Activated naive CD4-positive, alpha-beta T cell treated with anti-CD3 and anti-CD28 coated beads for 36 hours (primary cell): ENCODE data around the gene ANO7. TPM values are rescaled to one million over a fixed set of nuclear protein-coding genes. Genes with fewer than 3 reads are reported as not detected.

Source experiments
- CTCF ChIA-PET: fragments of 350-600 bp; sonication (Branson Sonifier 250); formaldehyde crosslinking; loops from one replicate; lab custom pipeline; 2021; ENCODE audit warnings: antibody characterized with exemption; lab: Charles Lee
- DNase-seq: peaks from one replicate; pipeline ENCODE4 v3.0.0-alpha.2; 2020
- H3K27ac Mint-ChIP-seq: one replicate; pipeline ENCODE4 v1.8.0; 2021; ENCODE audit warnings: mild to moderate bottlenecking, mixed read lengths
- H3K27me3 Mint-ChIP-seq: one replicate; pipeline ENCODE4 v1.8.0; 2021; ENCODE audit warnings: low read depth, mixed read lengths
- H3K36me3 Mint-ChIP-seq: one replicate; pipeline ENCODE4 v1.8.0; 2021; ENCODE audit warnings: low read depth, mixed read lengths
- H3K4me1 Mint-ChIP-seq: one replicate; pipeline ENCODE4 v1.8.0; 2021; ENCODE audit warnings: low read depth, mixed read lengths
- H3K4me3 Mint-ChIP-seq: one replicate; pipeline ENCODE4 v1.8.0; 2021; ENCODE audit warnings: mild to moderate bottlenecking, moderate library complexity, mixed read lengths
- H3K9me3 Mint-ChIP-seq: one replicate; pipeline ENCODE4 v1.8.0; 2021; ENCODE audit warnings: mixed read lengths
- intact Hi-C: fragments of 100-400 bp; cut with micrococcal nuclease; formaldehyde crosslinking; loops from one replicate; pipeline ENCODE4 v1.15.1; 2023
- total RNA-seq, 2 experiments: library from RNA; stranded (reverse); gene quantifications; one replicate each; pipeline ENCODE4 v1.2.3, GENCODE V29; 2021

The ANO7 gene
- total RNA-seq, 2 experiments from 2014 or later = 0.57 TPM

DNA sequence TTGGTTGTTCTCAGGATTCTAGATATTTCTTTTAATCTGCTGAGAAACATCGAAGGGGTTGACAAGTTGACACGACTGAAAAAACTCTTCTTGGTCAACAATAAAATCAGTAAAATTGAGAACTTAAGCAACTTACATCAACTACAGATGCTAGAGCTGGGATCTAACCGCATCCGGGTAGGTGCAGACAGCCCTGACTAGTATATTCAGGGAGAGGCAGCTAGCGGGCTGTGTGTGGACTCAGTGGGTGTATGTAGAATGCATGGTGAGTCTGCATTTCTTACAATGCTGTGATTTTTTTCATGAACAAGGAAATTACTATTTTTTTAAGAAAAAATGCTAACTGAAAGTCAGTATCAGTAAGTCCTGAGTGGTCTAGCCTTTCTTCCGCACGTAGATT, 28.2 kb upstream of the ANO7 start:
- Mint-ChIP-seq H3K36me3 (peaks cover 20% of the 10 kb centered on the region), H3K4me3 (no peak overlapping the region), H3K4me1 (no peaks in the 10 kb centered on the region), H3K27ac (no peak overlapping the region), H3K9me3 (no peaks in the 10 kb centered on the region), H3K27me3 (no peaks in the 10 kb centered on the region)
- CTCF ChIA-PET = no interaction called here
- intact Hi-C loops = no loop called here
- no peak for DNase-seq

DNA sequence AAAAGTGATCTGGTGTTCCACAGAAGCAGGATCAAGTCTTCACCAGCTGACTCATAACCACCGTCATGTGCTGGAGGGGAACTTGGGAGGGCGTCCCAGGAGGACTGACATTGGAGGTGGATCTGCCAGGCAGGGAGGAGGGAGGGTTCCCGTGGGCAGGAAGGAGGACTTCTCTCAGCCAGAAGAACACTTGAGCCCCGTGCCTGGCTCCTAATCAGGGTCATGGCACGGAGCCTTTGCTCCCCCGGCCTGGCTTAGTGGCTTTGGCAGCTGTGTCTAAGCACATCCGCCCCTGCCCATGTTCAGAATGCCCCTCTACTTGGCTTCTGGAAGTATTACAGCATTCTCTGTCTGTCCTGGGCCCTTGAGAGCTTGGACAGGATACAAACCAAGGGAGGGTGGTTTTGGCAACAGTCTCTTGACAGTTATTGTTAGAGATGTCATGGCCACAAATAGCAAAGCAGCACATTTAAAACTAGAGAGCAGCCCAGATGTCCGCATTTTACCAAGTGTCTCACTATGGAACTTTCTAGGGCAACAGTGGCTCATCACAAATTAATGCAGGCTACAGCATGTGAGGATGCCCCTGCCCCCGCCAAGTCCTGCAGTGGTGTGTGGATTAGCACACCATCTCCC, 26.7 kb upstream of the ANO7 start:
- no peak overlapping the region for H3K27ac Mint-ChIP-seq
- intact Hi-C loops = no loop called here
- H3K9me3 Mint-ChIP-seq = no peaks in the 10 kb centered on the region
- H3K36me3 Mint-ChIP-seq = peaks cover 26% of the 10 kb centered on the region
- H3K4me1 Mint-ChIP-seq = no peaks in the 10 kb centered on the region
- no peak overlapping the region for H3K4me3 Mint-ChIP-seq
- CTCF ChIA-PET = no interaction called here
- H3K27me3 Mint-ChIP-seq = no peaks in the 10 kb centered on the region
- no peak for DNase-seq

DNA sequence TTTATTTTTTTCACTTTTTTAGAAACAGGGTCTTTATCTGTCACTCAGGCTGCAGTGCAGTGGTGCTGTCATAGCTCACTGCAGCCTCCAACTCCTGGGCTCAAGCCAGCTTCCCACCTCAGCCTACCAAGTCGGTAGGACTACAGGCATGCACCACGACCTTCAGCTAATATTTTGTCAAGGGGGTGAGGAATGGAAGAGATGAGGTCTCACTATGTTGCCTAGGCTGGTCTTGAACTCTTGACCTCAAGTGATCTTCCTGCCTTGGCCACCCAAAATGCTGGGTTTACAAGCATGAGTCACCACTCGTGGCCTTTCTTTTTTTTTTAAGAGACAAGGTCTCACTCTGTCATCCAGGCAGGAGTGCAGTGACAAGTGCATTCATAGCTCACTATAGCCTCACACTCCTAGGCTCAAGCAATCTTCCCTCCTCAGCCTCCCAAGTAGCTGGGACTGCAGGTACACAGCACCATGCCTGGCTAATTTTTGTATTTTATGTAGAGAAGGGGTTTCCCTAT, 24.8 kb upstream of the ANO7 start:
- no peak overlapping the region for H3K4me3 Mint-ChIP-seq
- H3K4me1 Mint-ChIP-seq = no peaks in the 10 kb centered on the region
- H3K27me3 Mint-ChIP-seq = no peaks in the 10 kb centered on the region
- H3K36me3 Mint-ChIP-seq = peaks cover 30% of the 10 kb centered on the region
- no peak for DNase-seq
- CTCF ChIA-PET = interaction anchor here (0.7 kb wide), 1 partner anchor 8 kb away, joined by 3 read pairs; no protein-coding TSS in a partner anchor
- intact Hi-C loops = no loop called here
- H3K9me3 Mint-ChIP-seq = no peaks in the 10 kb centered on the region
- H3K27ac Mint-ChIP-seq = no peak overlapping the region

GRCh38 chr2:241168366-241168765, 20.1 kb upstream of the ANO7 start:
- H3K4me3 Mint-ChIP-seq = no peak overlapping the region
- intact Hi-C loops = no loop called here
- no peaks in the 10 kb centered on the region for H3K4me1 Mint-ChIP-seq
- no peak for DNase-seq
- H3K9me3 Mint-ChIP-seq = peaks cover 15% of the 10 kb centered on the region
- CTCF ChIA-PET = no interaction called here
- no peaks in the 10 kb centered on the region for H3K27me3 Mint-ChIP-seq
- H3K27ac Mint-ChIP-seq = no peak overlapping the region
- peaks cover 55% of the 10 kb centered on the region for H3K36me3 Mint-ChIP-seq

DNA sequence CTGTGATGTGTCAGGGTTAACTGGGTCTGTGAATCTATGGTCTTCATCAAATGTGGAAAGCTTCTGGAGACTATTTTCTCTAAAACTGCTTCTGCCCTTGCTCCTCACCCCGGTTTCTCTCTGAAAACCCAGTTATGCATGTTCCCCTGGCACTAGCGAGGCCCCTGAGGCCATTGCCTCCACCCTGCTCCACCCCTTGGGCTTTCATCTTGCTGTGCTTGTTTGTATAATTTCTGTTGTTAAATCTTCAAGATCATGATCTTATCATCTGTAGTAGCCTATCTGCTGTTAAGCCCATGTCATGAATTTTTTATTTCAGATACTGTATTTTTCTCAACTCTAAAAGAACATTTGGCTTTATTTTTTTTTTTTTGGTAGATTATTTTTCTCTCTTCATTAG, 14.9 kb upstream of the ANO7 start:
- H3K36me3 Mint-ChIP-seq = peaks cover 47% of the 10 kb centered on the region
- H3K27me3 Mint-ChIP-seq = no peaks in the 10 kb centered on the region
- intact Hi-C loops = no loop called here
- no peaks in the 10 kb centered on the region for H3K4me1 Mint-ChIP-seq
- H3K9me3 Mint-ChIP-seq = peaks cover 15% of the 10 kb centered on the region
- no peak for DNase-seq
- H3K27ac Mint-ChIP-seq = no peak overlapping the region
- H3K4me3 Mint-ChIP-seq = no peak overlapping the region
- CTCF ChIA-PET = interaction anchor here (0.6 kb wide), 1 partner anchor 95 kb away, joined by 3 read pairs; no protein-coding TSS in a partner anchor

- Mint-ChIP-seq H3K4me1 (peaks cover 8% of the 10 kb centered on the region), H3K4me3 (no peak overlapping the region), H3K27ac (no peak overlapping the region), H3K36me3 (peaks cover 21% of the 10 kb centered on the region), H3K9me3 (no peaks in the 10 kb centered on the region), H3K27me3 (no peaks in the 10 kb centered on the region)
- CTCF ChIA-PET = interaction anchor here (0.6 kb wide), 1 partner anchor 242 kb away, joined by 4 read pairs; no protein-coding TSS in a partner anchor
- intact Hi-C loops = no loop called here
- no peak for DNase-seq
Measured at GRCh38 chr2:241177526-241178334, 10.7 kb upstream of the ANO7 start.

GRCh38 chr2:241178961-241179360, 9.5 kb upstream of the ANO7 start:
- Mint-ChIP-seq H3K27me3 (no peaks in the 10 kb centered on the region), H3K4me3 (no peak overlapping the region), H3K4me1 (peaks cover 8% of the 10 kb centered on the region), H3K27ac (no peak overlapping the region), H3K36me3 (peaks cover 20% of the 10 kb centered on the region), H3K9me3 (no peaks in the 10 kb centered on the region)
- intact Hi-C loops = no loop called here
- CTCF ChIA-PET = interaction anchor here (0.6 to 0.7 kb wide), 2 partner anchors 526 to 849 kb away, joined by 3 read pairs; no protein-coding TSS in a partner anchor
- no peak for DNase-seq

GRCh38 chr2:241179899-241180298, 8.6 kb upstream of the ANO7 start:
- peaks cover 8% of the 10 kb centered on the region for H3K4me1 Mint-ChIP-seq

GRCh38 chr2:241180495-241180894, 8.0 kb upstream of the ANO7 start:
- Mint-ChIP-seq H3K4me1 (peaks cover 8% of the 10 kb centered on the region), H3K9me3 (no peaks in the 10 kb centered on the region), H3K4me3 (no peak overlapping the region), H3K27ac (no peak overlapping the region), H3K36me3 (peaks cover 15% of the 10 kb centered on the region), H3K27me3 (no peaks in the 10 kb centered on the region)
- CTCF ChIA-PET = no interaction called here
- no peak for DNase-seq
- intact Hi-C loops = no loop called here

More at GRCh38 chr2:241179899-241180298, 8.6 kb upstream of the ANO7 start:
- Mint-ChIP-seq H3K9me3 (no peaks in the 10 kb centered on the region), H3K27ac (no peak overlapping the region), H3K27me3 (no peaks in the 10 kb centered on the region), H3K4me3 (no peak overlapping the region), H3K36me3 (peaks cover 19% of the 10 kb centered on the region)
- peak; percentile 35 for DNase-seq
- CTCF ChIA-PET = no interaction called here
- intact Hi-C loops = no loop called here

DNA sequence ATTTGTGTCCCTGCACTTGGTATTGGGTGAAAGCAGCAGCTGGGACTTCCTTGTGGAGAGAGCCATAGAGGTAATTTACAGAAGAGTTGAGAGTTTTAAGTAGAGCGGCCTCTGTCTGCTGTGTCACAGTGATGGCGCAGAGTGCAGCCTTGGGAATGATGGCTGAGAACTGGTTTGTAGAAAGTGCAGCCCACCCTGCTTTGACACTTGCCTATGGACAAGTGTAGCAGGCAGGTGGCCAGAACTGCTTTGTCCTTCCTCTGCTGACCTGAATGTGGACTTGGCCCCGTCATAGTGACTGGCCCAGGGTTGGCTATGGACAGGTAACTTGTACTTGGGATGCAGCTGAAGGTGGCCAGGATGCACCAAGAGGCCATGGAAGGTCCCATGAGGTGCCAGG, 6.4 kb upstream of the ANO7 start:
- CTCF ChIA-PET = no interaction called here
- intact Hi-C loops = no loop called here
- no peak for DNase-seq
- no peaks in the 10 kb centered on the region for H3K27me3 Mint-ChIP-seq
- peaks cover 15% of the 10 kb centered on the region for H3K36me3 Mint-ChIP-seq
- H3K27ac Mint-ChIP-seq = no peak overlapping the region
- H3K4me1 Mint-ChIP-seq = peaks cover 8% of the 10 kb centered on the region
- no peak overlapping the region for H3K4me3 Mint-ChIP-seq
- no peaks in the 10 kb centered on the region for H3K9me3 Mint-ChIP-seq

DNA sequence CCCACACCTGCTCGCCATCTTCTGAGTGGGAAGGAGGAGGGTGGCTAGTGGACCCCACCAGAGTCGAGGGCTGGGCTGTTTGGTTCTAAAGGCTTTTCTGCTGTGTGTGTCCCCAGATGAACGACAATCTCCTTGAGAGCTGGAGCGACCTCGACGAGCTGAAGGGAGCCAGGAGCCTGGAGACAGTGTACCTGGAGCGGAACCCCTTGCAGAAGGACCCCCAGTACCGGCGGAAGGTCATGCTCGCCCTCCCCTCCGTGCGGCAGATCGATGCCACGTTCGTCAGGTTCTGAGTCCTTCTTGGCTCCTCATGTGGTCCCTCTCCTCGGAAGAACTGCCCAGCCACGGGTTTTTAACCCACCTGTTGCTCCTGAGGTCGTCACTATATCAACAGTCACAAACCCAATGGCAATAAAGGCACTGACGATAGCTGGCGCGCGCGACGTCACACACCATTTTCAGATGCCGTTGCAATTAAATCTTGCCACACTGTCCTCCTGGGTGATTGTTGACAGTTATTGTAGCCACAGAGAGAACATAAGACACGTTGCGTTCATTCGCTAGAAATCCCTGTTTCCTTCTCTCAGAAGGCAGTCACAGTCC, 5.8 kb upstream of the ANO7 start:
- no peak overlapping the region for H3K4me3 Mint-ChIP-seq
- DNase-seq = no peak
- peaks cover 8% of the 10 kb centered on the region for H3K4me1 Mint-ChIP-seq
- intact Hi-C loops = no loop called here
- H3K27me3 Mint-ChIP-seq = no peaks in the 10 kb centered on the region
- no peaks in the 10 kb centered on the region for H3K9me3 Mint-ChIP-seq
- H3K27ac Mint-ChIP-seq = no peak overlapping the region
- peaks cover 15% of the 10 kb centered on the region for H3K36me3 Mint-ChIP-seq
- CTCF ChIA-PET = no interaction called here

DNA sequence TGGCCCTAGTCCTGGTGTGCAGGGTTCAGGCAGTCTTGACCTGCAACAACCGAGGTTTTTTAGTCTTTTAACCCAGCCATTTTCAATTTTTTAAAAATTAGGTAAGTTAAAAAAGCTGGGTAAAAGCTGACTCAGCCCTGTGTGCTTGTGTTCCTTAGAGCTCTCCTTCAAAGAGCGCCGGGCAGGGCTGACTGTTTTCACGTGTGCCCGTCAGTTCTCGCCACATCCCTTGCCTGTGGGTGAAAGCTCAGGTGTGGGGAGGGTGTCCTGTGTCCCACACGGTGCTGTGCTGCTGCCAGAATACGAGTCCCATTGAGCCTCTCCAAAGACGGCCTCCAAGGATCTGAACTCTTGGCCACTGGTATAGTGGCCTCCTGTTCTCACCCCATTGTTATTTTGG, 5.3 kb upstream of the ANO7 start:
- intact Hi-C loops = no loop called here
- H3K4me1 Mint-ChIP-seq = peaks cover 8% of the 10 kb centered on the region
- no peaks in the 10 kb centered on the region for H3K27me3 Mint-ChIP-seq
- peaks cover 15% of the 10 kb centered on the region for H3K36me3 Mint-ChIP-seq
- CTCF ChIA-PET = no interaction called here
- H3K4me3 Mint-ChIP-seq = no peak overlapping the region
- H3K27ac Mint-ChIP-seq = no peak overlapping the region
- no peak for DNase-seq
- no peaks in the 10 kb centered on the region for H3K9me3 Mint-ChIP-seq
